Keratinocyte (primary cell): ENCODE results near the gene ACSM2B.

ENCODE experiments used
- EZH2 ChIP-seq: IDR thresholded peaks from one replicate; pipeline ENCODE4 v1.6.1; 2012; ENCODE audit warnings: inconsistent platforms, mild to moderate bottlenecking, low read length, moderate library complexity
- TF ChIP-seq, protein P1 (sequence below), 3 experiments: IDR thresholded peaks in 1 of 3; conservative IDR thresholded peaks in 1 of 3; optimal IDR thresholded peaks in 1 of 3; 2 replicates in 2 of 3; 3 replicates in 1 of 3; pipeline versions ENCODE3 to v1.5.1; 2011; ENCODE audit warnings: low read length in 3 of 3, mild to moderate bottlenecking in 3 of 3, moderate library complexity in 2 of 3, control low read depth in 1 of 3, inconsistent platforms in 1 of 3; ENCODE audit not compliant: insufficient read depth in 2 of 3; ENCODE audit errors: extremely low read depth in 1 of 3

GRCh38 chr16:20515688-20516090 lies 60.5 kb downstream of the ACSM2B start:
- TF ChIP-seq, protein P1, sequence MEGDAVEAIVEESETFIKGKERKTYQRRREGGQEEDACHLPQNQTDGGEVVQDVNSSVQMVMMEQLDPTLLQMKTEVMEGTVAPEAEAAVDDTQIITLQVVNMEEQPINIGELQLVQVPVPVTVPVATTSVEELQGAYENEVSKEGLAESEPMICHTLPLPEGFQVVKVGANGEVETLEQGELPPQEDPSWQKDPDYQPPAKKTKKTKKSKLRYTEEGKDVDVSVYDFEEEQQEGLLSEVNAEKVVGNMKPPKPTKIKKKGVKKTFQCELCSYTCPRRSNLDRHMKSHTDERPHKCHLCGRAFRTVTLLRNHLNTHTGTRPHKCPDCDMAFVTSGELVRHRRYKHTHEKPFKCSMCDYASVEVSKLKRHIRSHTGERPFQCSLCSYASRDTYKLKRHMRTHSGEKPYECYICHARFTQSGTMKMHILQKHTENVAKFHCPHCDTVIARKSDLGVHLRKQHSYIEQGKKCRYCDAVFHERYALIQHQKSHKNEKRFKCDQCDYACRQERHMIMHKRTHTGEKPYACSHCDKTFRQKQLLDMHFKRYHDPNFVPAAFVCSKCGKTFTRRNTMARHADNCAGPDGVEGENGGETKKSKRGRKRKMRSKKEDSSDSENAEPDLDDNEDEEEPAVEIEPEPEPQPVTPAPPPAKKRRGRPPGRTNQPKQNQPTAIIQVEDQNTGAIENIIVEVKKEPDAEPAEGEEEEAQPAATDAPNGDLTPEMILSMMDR (optimal IDR thresholded peaks at IDR 0.05 in 1 of 3, IDR thresholded peaks at IDR 0.05 in 1 of 3, conservative IDR thresholded peaks at IDR 0.05 in 1 of 3; ENCODE audit: extremely low read depth in 1 of 3, insufficient read depth in 2 of 3, low read length in 3 of 3), result no peak
- TF ChIP-seq EZH2, result no peak
